Prostate gland (tissue), 2 donors: Measurements from ENCODE around the gene GPATCH11. TPM values are rescaled to one million over a fixed set of nuclear protein-coding genes. Genes with fewer than 3 reads are reported as not detected.

Experiments
- DNase-seq: peaks from one replicate; pipeline ENCODE4 v3.0.0-alpha.2; 2019; ENCODE audit warnings: low spot score
- H3K27ac ChIP-seq, 2 donors: fragments of 200-600 bp; sonication (generic); 2 replicates each; pipeline ENCODE4 v1.5.1; 2017 to 2019
- H3K27me3 ChIP-seq: fragments of 200-600 bp; sonication (generic); replicated peaks from 2 replicates; pipeline ENCODE4 v1.5.1; 2019; ENCODE audit not compliant: insufficient read depth
- H3K36me3 ChIP-seq, 2 donors: fragments of 200-600 bp; sonication (generic); 1 replicate in 1 of 2; 2 replicates in 1 of 2; pipeline versions ENCODE4 v1.5.1 to v1.8.1; 2017 to 2019
- H3K4me1 ChIP-seq: fragments of 200-600 bp; sonication (generic); replicated peaks from 2 replicates; pipeline ENCODE4 v1.5.1; 2019
- H3K4me3 ChIP-seq, 2 donors: fragments of 200-600 bp; sonication (generic); 2 replicates each; pipeline ENCODE4 v1.5.1; 2017 to 2019
- H3K9me3 ChIP-seq: fragments of 200-600 bp; sonication (generic); 2 replicates; pipeline ENCODE4 v1.5.1; 2017
- POLR2A ChIP-seq: fragments of 450-650 bp; IDR thresholded peaks from one replicate; pipeline ENCODE4 v1.6.1; 2016; ENCODE audit warnings: antibody characterized with exemption, mild to moderate bottlenecking
- POLR2AphosphoS5 ChIP-seq: sonication (generic); formaldehyde crosslinking; IDR thresholded peaks from one replicate; pipeline ENCODE4 v1.6.1; 2017; ENCODE audit warnings: antibody characterized with exemption
- WGBS: methylation state at CpG from one replicate; pipeline ENCODE4 v1.1.5; 2018; 5-methylcytosine and 5-hydroxymethylcytosine counted together
- intact Hi-C: fragments of 100-400 bp; cut with DNase I; formaldehyde crosslinking; loops from one replicate; pipeline ENCODE4 v1.14.2; 2022
- total RNA-seq, 2 donors: library from RNA; depleted of rRNA; stranded (reverse); fragments of >200 nt; gene quantifications; one replicate each; pipeline ENCODE4 v1.1.0, GENCODE V29; 2016
- TF ChIP-seq, protein P1 (sequence below), 4 experiments: fragments of 200-600 bp in 2 of 4; fragments of 450-650 bp in 2 of 4; sonication (generic) in 2 of 4; IDR thresholded peaks; 1 replicate in 3 of 4; 2 replicates in 1 of 4; pipeline ENCODE4 v1.5.1; 2016 to 2019; ENCODE audit warnings: antibody characterized with exemption in 4 of 4, mild to moderate bottlenecking in 2 of 4, moderate library complexity in 2 of 4

The GPATCH11 gene
- total RNA-seq, 2 donors from 2014 or later: 4.7 to 12.6 TPM

DNA sequence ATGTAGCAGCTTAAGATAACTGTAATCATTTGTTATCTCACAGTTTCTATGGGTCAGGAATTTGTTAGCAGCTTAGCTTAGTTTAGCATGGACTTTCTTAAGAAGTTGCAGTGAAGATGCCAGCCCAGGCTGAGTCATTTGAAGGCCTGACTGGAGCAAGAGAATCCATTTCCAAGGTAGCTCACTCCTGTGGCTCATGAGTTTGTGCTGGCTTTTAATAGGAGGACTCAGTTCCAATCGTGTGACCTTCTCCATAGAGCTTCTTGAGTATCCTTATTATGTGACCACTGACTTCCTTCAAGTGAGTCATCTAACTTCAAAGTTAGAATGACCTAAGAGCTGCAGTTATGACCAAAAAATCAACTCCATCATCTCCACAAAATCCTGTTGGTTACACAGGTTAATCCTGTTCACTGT lies 1.4 kb downstream of the GPATCH11 start:
- H3K36me3 ChIP-seq: no peaks in the 10 kb centered on the region
- DNase-seq: no peak
- H3K4me1 ChIP-seq: no peaks in the 10 kb centered on the region
- no peaks in the 10 kb centered on the region for H3K9me3 ChIP-seq
- H3K27ac ChIP-seq: no peak overlapping the region
- TF ChIP-seq POLR2AphosphoS5: no peak
- TF ChIP-seq POLR2A: no peak
- TF ChIP-seq, protein P1, sequence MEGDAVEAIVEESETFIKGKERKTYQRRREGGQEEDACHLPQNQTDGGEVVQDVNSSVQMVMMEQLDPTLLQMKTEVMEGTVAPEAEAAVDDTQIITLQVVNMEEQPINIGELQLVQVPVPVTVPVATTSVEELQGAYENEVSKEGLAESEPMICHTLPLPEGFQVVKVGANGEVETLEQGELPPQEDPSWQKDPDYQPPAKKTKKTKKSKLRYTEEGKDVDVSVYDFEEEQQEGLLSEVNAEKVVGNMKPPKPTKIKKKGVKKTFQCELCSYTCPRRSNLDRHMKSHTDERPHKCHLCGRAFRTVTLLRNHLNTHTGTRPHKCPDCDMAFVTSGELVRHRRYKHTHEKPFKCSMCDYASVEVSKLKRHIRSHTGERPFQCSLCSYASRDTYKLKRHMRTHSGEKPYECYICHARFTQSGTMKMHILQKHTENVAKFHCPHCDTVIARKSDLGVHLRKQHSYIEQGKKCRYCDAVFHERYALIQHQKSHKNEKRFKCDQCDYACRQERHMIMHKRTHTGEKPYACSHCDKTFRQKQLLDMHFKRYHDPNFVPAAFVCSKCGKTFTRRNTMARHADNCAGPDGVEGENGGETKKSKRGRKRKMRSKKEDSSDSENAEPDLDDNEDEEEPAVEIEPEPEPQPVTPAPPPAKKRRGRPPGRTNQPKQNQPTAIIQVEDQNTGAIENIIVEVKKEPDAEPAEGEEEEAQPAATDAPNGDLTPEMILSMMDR (IDR thresholded peaks at IDR 0.05): no peak
- no peak overlapping the region for H3K4me3 ChIP-seq
- intact Hi-C loops: no loop called here
- H3K27me3 ChIP-seq: no peaks in the 10 kb centered on the region
- 52% methylated on average over 1 of the region's 1 CpG for WGBS

DNA sequence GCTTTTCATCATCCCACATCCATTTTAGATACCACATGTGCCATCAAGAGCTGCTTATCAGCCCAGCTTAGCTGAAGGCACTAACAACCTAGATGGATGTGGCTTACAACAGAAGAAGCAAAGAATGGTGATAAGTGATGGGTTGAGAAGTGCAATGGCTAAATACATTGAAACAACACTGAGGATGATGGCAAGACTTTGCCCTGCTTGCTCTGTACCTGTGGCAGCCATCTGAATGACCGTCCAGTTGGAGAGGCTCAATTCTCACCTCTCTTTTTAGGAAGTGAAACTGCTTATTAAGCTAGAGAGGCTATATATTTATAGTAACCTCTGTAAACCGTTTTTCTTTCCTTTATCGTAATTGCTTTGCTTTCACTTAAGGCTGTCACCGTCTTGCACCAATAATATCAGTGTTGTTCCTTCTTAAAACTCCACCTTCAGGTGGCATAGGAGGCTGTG lies 5.7 kb downstream of the GPATCH11 start:
- Histone ChIP-seq H3K4me1 (no peaks in the 10 kb centered on the region), H3K27me3 (no peaks in the 10 kb centered on the region), H3K36me3 (no peaks in the 10 kb centered on the region), H3K27ac (no peak overlapping the region), H3K9me3 (no peaks in the 10 kb centered on the region), H3K4me3 (no peak overlapping the region)
- intact Hi-C loops: no loop called here
- DNase-seq: no peak
- TF ChIP-seq, protein P1 (IDR thresholded peaks at IDR 0.05): no peak
- TF ChIP-seq POLR2AphosphoS5 (no peak), POLR2A (no peak)
- WGBS: 88% methylated on average over 4 of the region's 4 CpGs

DNA sequence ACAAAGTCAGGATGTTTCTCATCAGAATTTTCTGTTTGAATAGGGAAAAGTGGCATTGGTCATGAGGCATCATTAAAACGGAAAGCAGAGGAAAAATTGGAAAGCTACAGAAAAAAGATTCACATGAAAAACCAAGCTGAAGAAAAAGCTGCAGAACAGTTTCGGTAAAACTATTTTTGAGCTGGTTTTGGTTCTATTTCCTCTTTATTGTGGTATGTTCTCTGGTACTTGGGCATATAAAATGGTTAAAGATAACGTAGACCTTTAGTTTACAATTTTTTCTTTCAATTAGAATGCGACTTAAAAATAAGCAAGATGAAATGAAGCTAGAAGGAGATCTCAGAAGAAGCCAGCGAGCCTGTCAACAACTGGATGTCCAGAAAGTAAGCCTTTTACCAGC lies 7.6 kb downstream of the GPATCH11 start:
- H3K9me3 ChIP-seq: no peaks in the 10 kb centered on the region
- no peak overlapping the region for H3K4me3 ChIP-seq
- TF ChIP-seq, protein P1 (IDR thresholded peaks at IDR 0.05): no peak
- TF ChIP-seq POLR2AphosphoS5: no peak
- TF ChIP-seq POLR2A: no peak
- H3K36me3 ChIP-seq: no peaks in the 10 kb centered on the region
- 86% methylated on average over 5 of the region's 5 CpGs for WGBS
- no peaks in the 10 kb centered on the region for H3K27me3 ChIP-seq
- H3K4me1 ChIP-seq: no peaks in the 10 kb centered on the region
- intact Hi-C loops: no loop called here
- no peak overlapping the region for H3K27ac ChIP-seq
- no peak for DNase-seq

DNA sequence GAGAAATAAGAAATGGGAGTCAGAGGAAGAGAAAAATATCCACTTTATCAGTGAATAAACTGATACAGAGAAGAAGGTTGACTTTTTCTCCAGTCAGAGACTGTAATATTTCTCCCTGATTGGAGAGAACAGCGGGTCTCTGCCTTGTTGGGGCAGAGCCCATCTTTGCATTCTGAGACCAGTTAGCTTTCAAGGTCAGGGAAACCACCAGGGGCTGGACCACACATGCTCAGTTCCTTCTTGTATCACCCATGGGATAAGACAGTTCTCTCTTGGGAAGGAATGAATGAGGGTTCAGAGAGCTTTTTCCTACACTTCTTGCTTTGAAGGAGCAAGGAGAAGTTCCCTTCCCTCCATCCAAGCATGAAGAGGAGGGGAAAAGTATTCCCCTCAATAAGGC lies 12.2 kb downstream of the GPATCH11 start:
- H3K36me3 ChIP-seq: no peaks in the 10 kb centered on the region
- WGBS: 95% methylated on average over 1 of the region's 1 CpG
- H3K4me1 ChIP-seq: no peaks in the 10 kb centered on the region
- intact Hi-C loops: no loop called here
- TF ChIP-seq, protein P1 (IDR thresholded peaks at IDR 0.05): no peak
- no peak for TF ChIP-seq POLR2AphosphoS5
- TF ChIP-seq POLR2A: no peak
- no peaks in the 10 kb centered on the region for H3K9me3 ChIP-seq
- no peaks in the 10 kb centered on the region for H3K27me3 ChIP-seq
- no peak overlapping the region for H3K4me3 ChIP-seq
- DNase-seq: no peak
- no peak overlapping the region for H3K27ac ChIP-seq

- intact Hi-C loops: no loop called here
- no peaks in the 10 kb centered on the region for H3K27me3 ChIP-seq
- no peak for DNase-seq
- WGBS: 93% methylated on average over 4 of the region's 4 CpGs
- H3K4me3 ChIP-seq: no peak overlapping the region
- no peak for TF ChIP-seq POLR2A
- no peak for TF ChIP-seq POLR2AphosphoS5
- TF ChIP-seq, protein P1 (IDR thresholded peaks at IDR 0.05): no peak
- H3K36me3 ChIP-seq: no peaks in the 10 kb centered on the region
- H3K27ac ChIP-seq: no peak overlapping the region
- no peaks in the 10 kb centered on the region for H3K9me3 ChIP-seq
- H3K4me1 ChIP-seq: no peaks in the 10 kb centered on the region
Observed at GRCh38 chr2:37098416-37099118, 14.2 kb downstream of the GPATCH11 start.
